ENCODE results near the gene B3GALT5. TPM values are rescaled to one million over a fixed set of nuclear protein-coding genes. Genes with fewer than 3 reads are reported as not detected.
"Not testable (repeated sequence)": the region's sequence is repeated elsewhere in the genome, so short reads cannot be mapped to it uniquely, and the experiment has no call there.

The B3GALT5 gene, protein sequence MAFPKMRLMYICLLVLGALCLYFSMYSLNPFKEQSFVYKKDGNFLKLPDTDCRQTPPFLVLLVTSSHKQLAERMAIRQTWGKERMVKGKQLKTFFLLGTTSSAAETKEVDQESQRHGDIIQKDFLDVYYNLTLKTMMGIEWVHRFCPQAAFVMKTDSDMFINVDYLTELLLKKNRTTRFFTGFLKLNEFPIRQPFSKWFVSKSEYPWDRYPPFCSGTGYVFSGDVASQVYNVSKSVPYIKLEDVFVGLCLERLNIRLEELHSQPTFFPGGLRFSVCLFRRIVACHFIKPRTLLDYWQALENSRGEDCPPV
- total RNA-seq: 1.2 TPM

GRCh38 chr21:39612233-39613040, at the start of gene B3GALT5:
Gene B3GALT5, plus strand, starts transcription at chr21:39612940. Its CDS starts 47,620 bp downstream, at chr21:39660560.
- ATAC-seq: no peak

GRCh38 chr21:39564200-39564599, 48.5 kb upstream of the B3GALT5 start:
- no peak for ATAC-seq

GRCh38 chr21:39567180-39567972, 45.4 kb upstream of the B3GALT5 start:
- no peak for ATAC-seq

GRCh38 chr21:39568361-39568760, 44.4 kb upstream of the B3GALT5 start:
- ATAC-seq: no peak

GRCh38 chr21:39575775-39576174, 37.0 kb upstream of the B3GALT5 start:
- peak; percentile 64 for ATAC-seq

- ATAC-seq: no peak
Measured at GRCh38 chr21:39576518-39577128, 36.1 kb upstream of the B3GALT5 start.

DNA sequence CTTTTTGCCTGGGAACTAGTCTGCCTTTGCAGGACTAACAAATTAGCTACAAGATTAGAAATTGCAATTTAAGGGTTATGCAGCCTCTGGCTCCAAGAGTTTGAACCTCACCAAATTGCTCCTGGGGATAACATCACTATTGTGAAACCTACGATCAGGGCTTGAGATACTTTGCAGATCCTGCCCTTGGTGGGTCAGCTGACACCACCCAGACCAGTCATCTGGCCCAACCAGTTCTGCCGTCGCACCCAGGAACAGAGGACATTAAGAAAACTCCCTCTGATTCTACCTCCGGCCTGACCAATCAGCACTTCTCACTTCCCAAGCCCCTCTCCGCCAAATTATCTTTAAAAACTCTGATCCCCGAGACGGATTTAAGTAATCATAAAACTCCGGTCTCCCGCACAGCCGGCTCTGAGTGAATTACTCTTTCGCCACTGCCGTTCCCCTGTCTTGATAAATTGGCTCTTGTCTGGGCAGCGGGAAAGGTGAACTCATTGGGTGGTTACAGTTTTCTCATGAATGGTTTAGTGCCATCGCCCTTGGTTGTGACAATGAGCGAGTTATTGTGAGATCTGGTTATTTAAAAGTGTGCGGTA, 32.9 kb upstream of the B3GALT5 start:
- ATAC-seq: no peak

- ATAC-seq: no peak
Measured at GRCh38 chr21:39580744-39581143, 32.0 kb upstream of the B3GALT5 start.

DNA sequence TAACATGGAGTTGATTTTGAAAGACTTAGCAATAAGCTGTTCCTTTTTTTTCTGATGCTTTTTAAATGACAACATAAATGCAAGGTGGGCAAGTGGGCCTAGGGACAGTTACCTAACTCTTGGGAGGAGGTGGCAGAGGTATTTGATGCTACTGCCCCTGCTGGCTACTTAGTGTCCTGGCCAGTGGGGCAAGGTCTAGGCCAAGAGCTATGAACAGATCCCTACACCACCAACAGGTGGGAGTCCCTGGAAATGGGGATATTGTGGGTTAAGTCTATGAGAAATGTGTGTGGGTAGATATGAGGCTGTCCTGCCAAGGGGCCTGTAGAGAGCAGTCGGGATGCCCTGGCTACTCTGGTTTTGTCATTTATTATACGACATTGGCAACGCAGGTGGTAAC, 31.3 kb upstream of the B3GALT5 start:
- no peak for ATAC-seq

GRCh38 chr21:39582749-39583148, 30.0 kb upstream of the B3GALT5 start:
- ATAC-seq: no peak

DNA sequence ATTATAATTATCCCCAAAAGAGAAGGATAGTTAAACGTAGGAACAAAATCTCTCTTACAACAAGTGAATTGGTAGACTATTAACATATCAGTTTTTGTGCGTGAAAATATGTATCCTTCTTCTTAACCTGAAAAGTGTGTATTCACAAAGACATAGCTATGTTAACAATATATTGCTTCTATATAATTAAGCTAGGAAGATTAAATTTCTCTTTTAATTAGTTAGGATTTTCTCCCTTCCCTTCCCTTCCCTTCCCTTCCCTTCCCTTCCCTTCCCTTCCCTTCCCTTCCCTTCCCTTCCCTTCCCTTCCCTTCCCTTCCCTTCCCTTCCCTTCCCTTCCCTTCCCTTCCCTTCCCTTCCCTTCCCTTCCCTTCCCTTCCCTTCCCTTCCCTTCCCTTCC, 29.2 kb upstream of the B3GALT5 start:
- not testable (repeated sequence) for ATAC-seq

- ATAC-seq: no peak
Measured at GRCh38 chr21:39587376-39587775, 25.4 kb upstream of the B3GALT5 start.

GRCh38 chr21:39588884-39589283, 23.9 kb upstream of the B3GALT5 start:
- no peak for ATAC-seq

GRCh38 chr21:39593522-39593921, 19.2 kb upstream of the B3GALT5 start:
- no peak for ATAC-seq

GRCh38 chr21:39595465-39595864, 17.3 kb upstream of the B3GALT5 start:
- ATAC-seq: no peak

- no peak for ATAC-seq
Measured at GRCh38 chr21:39597595-39597994, 15.1 kb upstream of the B3GALT5 start.

- no peak for ATAC-seq
Measured at GRCh38 chr21:39599191-39599970, 13.4 kb upstream of the B3GALT5 start.

DNA sequence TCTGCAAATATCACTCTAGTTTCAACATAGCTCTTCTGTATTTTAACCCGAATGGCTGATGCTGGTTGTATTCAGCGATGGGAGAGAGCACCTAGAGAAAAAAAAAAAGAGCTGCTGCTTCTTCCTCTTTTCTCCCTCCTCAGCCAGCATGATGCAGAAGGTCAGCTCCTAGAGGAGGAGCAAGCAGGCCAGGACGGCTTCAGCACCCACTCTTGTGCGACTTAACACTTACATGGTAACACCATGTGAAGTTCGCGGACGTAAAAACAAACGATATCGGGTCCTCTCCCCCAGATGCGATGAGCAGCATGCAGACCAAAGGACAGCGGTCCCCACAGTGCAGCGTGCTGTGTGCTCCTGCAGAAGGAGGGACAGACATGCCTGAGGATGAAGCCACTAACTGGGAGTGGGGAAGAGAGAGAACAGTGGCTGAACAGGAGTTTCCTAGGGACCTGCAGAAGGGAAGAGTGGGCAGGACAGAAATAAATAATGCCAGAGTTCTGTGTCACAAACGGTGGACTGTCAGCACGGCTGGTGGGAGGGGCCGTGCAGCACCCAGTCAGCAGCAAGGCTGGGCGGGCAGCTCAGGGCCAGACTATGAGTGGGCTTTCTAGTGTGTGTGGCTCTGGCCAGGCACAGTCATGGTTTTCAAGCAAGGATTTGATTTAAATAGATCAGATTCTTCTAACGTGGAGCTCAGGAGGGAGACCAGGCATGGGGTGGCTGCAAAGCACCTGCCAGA, 11.4 kb upstream of the B3GALT5 start:
- ATAC-seq: no peak

- no peak for ATAC-seq
Measured at GRCh38 chr21:39602076-39602689, 10.6 kb upstream of the B3GALT5 start.

DNA sequence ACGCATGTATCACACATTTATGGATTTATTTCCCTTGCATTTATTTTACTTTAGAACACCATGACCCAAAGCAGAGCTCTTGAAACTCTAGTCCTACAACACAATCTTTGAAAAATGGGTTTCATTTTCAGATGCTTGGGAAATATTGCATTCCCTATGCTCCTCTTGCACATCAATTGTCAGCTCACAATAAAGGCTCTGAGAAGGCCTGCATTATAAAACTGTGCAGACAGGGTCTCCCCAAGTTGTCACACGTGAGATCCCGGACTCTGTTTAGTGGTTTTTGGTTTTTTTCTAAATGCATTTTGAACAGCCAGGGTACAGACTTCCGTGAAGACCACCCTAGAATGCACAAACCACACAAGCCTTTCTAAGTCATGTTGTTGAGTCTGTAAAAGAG, 9.9 kb upstream of the B3GALT5 start:
- no peak for ATAC-seq
